HFF-Myc (cell line): Measurements from ENCODE around the gene C9orf50.
A peak's percentile ranks its signal among the peaks of the same experiment; 100 is the strongest.
"Not testable (repeated sequence)": the region's sequence is repeated elsewhere in the genome, so short reads cannot be mapped to it uniquely, and the experiment has no call there.

Experiments used
- DNase-seq: peaks from one replicate; pipeline ENCODE4 v3.0.0-alpha.2; 2011; ENCODE audit warnings: low read depth; ENCODE audit errors: extremely low read depth
- H3K4me3 ChIP-seq: replicated peaks from 2 replicates; pipeline ENCODE4 v1.5.1; 2011; ENCODE audit warnings: low read depth, mild to moderate bottlenecking, control low read depth, low read length
- TF ChIP-seq, protein P1 (sequence below): IDR thresholded peaks from 2 replicates; pipeline ENCODE4 v1.5.1; 2012; ENCODE audit warnings: mild to moderate bottlenecking, low read depth, low read length, control low read depth; ENCODE audit errors: missing control alignments

The C9orf50 gene

DNA sequence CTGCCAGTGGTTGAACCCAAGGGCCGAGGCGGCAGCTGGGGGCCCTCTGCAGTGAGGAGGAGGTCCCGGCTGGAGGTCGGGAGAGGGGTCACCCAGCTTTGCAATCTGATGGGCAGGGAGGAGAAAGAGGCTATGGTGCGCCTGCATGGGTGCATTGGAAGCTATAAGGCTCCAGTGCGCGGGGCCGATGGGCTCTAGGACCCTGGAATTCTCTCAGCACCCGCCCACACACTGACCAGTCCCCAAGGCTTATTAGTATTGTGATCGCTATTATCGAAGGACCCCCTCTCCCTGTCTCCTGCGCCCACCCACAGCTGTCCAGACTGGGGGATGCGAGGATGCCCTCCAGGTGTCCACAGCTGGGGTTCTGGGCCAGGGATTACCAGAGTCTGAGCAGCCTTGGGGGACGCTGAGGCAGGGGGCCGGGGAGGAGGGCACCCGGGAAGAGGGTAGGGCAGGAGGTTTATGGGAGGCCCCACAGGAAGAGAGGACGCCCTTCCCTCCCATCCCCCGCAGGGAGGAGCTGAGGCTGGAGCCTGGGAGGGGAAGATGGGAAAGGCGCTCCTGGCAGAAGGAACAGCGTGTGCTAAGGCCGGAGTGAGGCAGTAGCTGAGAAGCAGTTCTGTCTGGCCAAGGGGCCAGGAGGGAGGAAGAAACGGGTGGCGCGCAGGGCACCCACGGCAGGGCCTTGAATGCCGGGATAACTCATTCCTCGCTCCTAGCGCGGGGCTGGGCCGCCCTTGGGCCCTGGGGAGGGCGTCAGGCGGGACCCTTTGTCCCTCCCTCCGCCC lies 24.2 kb downstream of the C9orf50 start:
- no peak for DNase-seq
- peak overlapping the region; percentile 53 for H3K4me3 ChIP-seq
- TF ChIP-seq, protein P1, sequence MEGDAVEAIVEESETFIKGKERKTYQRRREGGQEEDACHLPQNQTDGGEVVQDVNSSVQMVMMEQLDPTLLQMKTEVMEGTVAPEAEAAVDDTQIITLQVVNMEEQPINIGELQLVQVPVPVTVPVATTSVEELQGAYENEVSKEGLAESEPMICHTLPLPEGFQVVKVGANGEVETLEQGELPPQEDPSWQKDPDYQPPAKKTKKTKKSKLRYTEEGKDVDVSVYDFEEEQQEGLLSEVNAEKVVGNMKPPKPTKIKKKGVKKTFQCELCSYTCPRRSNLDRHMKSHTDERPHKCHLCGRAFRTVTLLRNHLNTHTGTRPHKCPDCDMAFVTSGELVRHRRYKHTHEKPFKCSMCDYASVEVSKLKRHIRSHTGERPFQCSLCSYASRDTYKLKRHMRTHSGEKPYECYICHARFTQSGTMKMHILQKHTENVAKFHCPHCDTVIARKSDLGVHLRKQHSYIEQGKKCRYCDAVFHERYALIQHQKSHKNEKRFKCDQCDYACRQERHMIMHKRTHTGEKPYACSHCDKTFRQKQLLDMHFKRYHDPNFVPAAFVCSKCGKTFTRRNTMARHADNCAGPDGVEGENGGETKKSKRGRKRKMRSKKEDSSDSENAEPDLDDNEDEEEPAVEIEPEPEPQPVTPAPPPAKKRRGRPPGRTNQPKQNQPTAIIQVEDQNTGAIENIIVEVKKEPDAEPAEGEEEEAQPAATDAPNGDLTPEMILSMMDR: no peak

DNA sequence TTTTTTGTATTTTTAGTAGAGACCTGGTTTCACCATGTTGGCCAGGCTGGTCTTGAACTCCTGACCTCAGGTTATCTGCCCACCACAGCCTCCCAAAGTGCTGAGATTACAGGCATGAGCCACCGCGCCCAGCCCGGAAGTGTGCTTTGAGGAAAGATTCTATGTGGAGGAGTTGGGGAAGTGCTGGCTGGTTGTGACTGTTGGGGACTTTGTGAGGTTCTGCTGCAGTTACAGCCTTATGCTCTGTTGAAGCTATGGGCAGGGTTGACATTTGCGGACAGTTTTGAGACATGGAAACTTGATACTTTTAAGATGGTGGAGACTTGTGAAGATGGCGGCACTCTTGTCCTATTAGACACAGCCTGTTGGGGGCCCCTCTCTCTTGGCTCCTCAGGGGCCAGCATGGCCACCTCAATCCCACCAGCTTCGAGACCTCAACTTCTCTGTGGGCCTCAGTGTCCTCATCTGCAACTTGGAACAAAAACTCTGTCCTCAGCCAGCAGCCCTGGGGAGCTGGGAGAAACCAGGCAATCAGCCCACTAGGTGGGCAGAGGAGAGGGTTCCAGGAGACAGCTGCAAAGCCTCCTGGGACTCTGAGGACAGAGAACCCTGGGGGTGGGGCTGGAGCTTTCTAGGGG lies 24.9 kb downstream of the C9orf50 start:
- peak overlapping the region; percentile 53 for H3K4me3 ChIP-seq
- DNase-seq: no peak
- TF ChIP-seq, protein P1: no peak

DNA sequence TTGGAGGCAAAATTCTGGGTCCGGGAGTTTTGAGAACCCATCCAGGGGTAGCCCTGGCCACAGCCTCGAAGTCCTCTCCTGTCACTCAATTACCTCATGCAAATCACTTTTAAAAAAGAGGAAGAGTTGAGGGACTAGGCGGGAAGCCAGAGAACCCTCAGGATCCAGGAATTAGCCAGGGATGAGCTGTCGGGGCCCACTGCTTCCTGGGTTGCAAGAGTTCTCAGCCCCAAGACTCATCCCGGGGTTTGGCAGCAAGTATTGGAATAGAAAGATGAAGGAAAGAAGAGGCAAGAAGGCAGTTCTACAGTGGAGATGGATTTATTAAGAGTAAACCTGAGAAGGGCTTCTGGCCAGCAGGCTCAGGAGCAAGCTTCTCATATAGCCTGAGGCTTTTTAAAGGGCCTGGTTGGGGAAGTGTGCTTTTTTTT lies 25.6 kb downstream of the C9orf50 start:
- no peak overlapping the region for H3K4me3 ChIP-seq
- DNase-seq: no peak
- TF ChIP-seq, protein P1: no peak

DNA sequence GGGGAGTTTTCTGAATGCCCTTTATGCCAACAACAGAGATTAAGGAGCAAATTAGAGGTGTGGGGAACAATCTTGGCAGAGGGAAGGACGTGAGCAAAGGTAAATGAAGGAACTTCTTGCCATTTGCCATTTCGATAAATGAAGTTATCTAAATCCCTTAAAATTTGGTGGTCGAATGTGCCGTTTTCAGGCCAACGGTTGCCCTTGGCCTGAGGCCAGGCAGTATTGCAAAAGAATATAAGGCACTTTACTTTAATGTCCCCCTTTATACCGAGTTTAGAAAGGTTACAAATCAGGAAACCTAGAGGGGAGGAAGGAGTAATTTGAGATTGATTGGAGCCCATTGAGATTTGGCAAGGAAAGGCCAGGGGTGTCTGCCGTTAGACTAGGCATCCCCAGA lies 26.3 kb downstream of the C9orf50 start:
- no peak for DNase-seq
- TF ChIP-seq, protein P1: no peak
- no peak overlapping the region for H3K4me3 ChIP-seq

DNA sequence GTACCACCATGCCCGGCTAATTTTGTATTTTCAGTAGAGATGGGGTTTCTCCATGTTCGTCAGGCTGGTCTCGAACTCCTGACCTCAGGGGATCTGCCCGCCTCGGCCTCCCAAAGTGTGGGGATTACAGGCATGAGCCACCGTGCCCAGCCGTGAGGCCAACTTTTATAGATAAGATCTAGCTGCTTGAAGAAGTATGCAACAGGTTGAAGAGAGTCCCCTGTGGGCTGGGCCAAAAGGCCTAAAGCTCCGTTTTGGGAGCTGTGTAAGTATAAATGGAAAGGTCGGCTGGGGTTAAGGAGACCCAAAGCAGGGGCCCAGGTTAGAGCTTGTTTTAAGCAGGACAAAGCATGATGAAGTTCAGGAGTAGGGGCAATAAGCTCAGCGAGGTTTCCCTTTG lies 28.1 kb downstream of the C9orf50 start:
- not testable (repeated sequence) for H3K4me3 ChIP-seq, DNase-seq

DNA sequence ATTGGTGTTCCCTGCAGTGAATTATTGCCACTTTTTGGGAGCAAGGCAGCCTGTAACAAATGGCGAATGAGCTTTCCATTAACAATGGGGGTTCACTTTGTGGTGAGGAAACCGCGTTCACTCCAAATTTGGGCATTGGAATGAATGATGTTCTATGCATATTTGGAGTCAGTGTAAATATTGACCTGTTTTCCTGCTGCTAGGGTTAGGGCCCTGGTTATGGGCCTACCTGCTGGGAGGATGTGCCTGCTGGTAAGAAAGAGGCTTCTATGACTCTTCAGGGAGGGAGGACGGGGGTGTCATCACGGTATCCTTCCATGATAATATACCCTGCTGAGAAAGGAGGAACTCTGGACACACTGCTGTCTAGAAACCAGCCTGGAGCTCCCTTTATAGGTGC lies 29.0 kb downstream of the C9orf50 start:
- DNase-seq: no peak
- H3K4me3 ChIP-seq: no peak overlapping the region
- TF ChIP-seq, protein P1: no peak

DNA sequence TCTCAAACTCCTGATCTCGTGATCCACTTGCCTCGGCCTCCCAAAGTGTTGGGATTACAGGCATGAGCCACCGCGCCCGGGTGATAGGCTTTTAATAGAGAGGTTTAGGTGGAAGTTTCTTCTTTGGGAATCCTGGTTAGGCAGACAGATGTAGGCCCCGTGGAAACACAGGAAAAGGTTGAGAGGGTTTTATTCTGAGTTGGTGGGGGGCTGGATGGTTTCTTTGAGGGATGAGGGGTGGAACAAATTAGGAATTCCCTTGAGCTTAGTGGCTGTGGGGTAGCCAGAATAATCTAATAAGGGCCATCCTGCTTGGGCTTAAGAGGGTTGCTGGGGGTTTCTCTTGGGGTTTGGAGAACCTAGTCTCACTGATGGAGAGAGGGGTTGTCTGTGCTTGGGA lies 30.4 kb downstream of the C9orf50 start:
- TF ChIP-seq, protein P1: no peak
- DNase-seq: no peak
- no peak overlapping the region for H3K4me3 ChIP-seq
